Central memory CD4-positive, alpha-beta T cell (primary cell): ENCODE data around the gene VWA3A.
A peak's percentile ranks its signal among the peaks of the same experiment; 100 is the strongest.
"Not testable (repeated sequence)": the region's sequence is repeated elsewhere in the genome, so short reads cannot be mapped to it uniquely, and the experiment has no call there.

Experiments
- DNase-seq: peaks from one replicate; pipeline ENCODE4 v3.0.0; 2022
- total RNA-seq, 3 experiments: gene quantifications; one replicate each; lab custom pipeline; 2026; lab: John Stamatoyannopoulos, UW

Gene VWA3A, protein sequence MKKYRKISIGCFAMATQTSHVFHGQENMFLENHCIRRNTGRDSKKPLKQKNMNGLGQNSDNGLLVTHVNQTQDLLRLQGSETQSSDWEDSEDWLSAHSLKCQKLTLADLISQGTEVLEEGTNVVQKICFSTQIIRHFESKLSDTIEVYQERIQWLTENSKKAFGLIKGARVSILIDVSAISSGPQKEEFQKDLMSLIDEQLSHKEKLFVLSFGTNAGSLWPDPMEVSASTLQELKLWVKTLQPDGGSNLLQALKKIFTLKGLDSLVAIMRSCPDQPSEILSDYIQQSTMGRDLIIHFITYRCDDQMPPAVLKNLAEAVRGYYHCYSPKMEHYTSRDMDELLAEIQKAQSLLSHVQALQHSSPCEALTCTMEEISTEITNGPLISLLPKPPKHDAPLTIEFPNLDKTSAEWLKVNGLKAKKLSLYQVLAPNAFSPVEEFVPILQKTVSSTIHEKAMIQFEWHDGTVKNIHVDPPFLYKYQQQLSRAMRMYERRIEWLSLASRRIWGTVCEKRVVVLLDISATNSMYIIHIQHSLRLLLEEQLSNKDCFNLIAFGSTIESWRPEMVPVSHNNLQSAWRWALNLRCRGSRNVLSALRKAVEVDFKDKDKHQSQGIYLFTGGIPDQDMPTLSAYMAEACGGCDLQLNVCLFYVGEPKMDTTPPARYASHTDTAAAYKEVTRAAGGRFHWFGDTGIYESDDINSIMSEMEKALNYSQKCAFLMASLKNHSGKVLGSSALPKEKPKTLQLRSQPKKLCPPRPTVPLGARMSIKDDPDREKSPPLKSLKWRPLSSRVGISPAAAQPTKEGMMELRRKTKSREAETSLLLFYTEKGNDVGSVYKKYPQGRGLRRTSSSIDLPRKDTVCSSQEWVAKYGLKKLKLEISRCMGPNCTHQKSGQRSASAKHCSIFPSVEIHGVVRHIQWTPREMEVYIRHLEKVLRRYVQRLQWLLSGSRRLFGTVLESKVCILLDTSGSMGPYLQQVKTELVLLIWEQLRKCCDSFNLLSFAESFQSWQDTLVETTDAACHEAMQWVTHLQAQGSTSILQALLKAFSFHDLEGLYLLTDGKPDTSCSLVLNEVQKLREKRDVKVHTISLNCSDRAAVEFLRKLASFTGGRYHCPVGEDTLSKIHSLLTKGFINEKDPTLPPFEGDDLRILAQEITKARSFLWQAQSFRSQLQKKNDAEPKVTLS
- total RNA-seq, result 0.25 to 1.2 (median 0.33) reads per million in 3 experiments

DNA sequence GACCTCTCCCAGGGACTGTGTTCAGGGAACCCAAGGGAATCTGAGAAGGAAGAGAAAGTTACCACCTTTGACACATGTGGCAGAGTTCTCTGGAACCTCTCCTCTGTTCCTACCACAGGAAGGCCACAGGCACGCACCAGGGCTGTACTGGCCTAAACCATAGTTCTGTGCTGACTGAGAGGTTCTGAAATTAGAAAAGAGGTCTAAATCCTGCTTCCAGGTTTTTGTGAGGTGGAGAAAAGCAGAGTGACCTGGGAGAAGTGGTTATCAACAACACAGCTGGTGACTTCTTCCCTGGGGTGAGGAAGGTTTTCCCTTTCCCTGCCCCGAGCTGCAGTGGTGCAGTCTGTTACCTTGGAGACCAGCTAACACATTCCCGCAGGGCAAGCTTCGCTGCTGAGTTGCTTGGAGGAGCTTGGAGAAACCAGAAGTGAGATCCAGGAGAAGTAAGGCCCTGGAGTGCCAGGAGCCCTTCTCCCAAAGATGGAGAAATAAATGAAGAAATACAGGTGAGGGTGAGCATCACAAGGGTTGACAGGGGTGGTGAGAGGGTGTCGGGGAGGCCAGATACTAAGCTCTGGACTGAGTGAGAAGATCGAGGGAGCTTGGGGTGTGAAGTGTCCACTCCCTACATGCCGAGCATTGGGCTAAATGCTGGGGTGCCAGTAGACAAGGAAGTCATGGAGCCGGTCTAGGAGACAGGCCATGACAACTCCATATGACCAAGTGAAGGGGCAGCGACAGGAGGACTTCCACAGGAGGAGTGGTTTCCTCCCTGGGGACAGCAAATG lies at the start of gene VWA3A:
Gene VWA3A, plus strand, starts transcription at position 399 of the 791 bp plus-strand sequence. Its CDS starts 97 bp downstream, at position 496.
- DNase-seq, result no peak

- DNase-seq, result not testable (repeated sequence)
Observed at GRCh38 chr16:22043882-22044281, 48.5 kb upstream of the VWA3A start.

DNA sequence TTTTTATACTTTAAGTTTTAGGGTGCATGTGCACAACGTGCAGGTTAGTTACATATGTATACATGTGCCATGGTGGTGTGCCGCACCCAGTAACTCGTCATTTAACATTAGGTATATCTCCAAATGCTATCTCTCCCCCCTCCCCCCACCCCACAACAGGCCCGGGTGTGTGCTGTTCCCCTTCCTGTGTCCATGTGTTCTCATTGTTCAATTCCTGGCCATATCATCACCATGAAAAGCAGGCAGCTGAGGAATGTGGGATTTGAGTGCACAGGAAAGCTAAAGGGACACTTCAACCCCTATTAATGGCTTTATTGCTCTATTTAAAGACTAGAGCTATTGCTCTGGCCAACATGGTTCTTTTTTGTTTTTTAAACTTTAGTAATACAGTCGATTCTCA lies 46.5 kb upstream of the VWA3A start:
- not testable (repeated sequence) for DNase-seq

DNA sequence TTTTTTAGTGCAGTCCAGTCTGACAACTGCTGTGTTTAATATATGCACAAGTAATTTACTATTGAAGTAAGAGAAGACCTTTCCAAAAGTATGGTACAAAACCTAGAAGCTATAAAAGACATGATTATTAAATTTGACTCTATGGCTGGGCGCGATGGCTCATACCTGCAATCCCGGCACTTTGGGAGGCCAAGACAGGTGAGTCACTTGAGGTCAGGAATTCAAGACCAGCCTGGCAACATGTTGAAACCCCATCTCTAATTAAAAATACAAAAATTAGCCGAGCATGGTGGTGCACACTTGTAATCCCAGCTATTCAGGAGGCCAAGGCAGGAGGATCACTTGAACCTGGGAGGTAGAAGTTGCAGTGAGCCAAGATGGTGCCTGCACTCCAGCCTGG lies 41.4 kb upstream of the VWA3A start:
- no peak for DNase-seq

DNA sequence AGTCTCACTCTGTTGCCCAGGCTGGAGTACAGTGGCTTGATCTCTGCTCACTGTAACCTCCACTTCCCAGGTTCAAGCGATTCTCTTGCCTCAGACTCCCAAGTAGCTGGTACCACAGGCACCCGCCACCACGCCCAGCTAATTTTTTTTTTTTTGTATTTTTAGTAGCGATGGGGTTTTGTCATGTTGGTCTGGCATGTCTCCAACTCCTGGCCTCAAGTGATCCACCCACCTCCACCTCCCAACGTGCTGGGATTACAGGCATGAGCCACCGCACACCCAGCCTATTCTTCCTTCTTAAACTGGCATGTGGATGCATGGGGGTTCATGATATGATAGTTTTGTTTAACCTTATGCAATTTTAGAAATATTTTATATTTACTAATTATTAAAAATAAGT lies 39.4 kb upstream of the VWA3A start:
- DNase-seq, result no peak

DNA sequence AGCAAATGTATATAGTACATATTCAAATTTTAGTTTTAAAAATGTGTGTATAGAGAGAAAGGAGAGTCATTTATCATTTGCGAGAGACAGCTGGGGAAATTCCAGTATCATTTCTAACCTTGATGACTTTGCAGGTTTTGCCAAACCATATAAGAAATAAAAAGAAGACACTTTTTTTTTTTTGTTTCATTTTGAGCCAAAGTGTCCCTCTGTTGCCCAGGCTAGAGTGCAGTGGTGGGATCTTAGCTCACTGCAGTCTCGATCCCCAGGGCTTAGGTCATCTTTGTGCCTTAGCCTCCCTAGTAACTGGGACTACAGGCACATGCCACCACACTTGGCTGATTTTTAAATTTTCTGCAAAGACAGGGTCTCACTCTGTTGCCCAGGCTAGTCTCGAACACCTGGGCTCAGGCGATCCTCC lies 38.4 kb upstream of the VWA3A start:
- no peak for DNase-seq

DNA sequence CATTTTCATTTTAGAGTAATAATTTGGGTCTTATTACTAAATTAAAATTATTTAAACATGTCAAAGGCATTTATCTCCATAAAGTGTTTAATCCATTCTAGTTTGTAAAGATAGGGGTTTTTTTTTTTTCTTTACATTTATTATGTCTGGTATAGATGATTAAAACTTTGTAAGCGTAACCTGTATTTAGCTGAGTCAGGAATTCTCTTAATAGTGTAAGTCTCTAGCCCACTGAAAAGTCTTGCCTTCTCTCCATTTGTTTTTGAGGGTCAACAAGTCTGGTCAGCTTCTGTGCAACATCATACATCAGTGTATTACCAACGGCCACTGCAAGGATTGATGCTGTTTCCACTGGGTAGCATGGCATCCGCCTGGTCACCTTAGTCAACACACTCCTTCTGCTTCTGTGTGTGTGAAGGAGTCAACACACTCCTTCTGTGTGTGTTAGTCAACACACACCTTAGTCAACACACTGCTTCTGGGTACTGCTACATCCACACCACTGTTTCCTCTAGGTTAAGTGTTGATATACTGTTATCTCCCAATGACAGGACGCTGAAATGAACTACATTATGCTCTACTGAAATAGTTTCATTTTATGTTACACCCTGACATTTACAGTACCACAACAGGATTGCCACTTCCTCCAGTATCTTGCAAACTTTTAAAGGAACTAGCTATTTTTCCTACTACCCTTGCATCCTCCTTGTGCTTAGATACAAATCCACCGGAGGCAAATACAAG lies 37.3 kb upstream of the VWA3A start:
- no peak for DNase-seq

DNA sequence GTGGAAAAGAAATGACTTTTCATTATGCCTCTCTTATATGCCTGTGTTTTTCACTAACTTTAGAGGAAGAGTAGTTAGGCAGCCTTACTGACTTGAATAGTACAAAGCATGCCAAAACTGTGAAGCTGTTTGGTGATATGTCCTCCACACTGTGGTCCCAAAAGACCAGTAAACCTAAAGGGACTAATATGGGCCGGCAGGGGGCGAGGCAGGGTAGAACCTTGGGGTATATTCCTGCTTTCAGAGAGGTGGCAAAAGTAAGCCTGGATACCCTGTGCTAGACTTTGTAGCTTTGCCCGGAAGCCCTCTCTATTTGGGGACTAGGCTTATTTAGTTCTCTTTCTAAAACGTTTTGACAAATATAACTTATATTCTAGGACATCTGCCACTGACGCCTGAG lies 36.5 kb upstream of the VWA3A start:
- DNase-seq, result no peak

DNA sequence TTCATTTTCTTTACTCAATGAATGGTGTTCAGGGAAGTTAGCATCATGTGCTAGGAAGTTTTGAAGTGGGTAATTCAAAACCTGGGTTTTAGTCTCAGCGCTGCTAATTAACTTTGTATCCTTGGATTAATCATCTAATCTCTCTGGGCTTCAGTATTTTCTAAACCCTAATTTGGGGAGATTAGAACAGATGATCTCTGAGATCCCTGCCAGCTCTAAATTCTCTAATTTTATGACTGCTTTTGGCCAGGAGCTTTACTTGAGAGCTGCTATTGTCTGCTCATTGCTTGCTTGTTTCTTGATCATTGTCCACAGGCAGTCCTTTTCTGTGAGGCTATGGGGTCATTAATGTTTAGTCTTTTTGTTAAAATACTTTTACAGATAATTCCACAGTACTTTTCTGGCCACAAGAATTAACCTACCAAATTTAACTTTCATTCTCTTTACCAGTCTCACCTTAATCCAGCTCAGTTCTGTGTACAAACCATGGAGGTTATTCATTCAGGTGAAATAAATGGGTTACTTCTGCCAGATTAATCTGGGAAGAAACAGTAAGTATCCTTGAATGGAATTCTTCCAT lies 28.4 kb upstream of the VWA3A start:
- DNase-seq, result no peak

DNA sequence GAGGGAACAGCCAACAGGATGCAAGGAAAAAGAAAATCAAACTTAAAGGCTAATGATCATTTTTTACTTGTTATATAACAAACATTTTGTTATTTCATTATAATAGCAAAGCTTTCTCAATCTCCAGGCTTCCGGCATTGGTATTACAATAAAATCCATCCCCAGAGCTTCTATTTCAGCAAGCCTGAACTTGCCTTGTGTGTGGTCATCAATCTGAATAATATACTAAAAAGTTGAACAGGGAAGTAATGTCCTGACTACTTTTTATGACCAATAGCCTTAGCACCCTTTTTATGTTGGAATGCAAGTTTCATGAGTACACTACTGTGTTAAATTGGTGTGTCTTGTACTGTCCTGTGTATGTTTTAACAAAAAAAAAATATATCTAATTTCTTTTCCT lies 27.1 kb upstream of the VWA3A start:
- DNase-seq, result no peak

DNA sequence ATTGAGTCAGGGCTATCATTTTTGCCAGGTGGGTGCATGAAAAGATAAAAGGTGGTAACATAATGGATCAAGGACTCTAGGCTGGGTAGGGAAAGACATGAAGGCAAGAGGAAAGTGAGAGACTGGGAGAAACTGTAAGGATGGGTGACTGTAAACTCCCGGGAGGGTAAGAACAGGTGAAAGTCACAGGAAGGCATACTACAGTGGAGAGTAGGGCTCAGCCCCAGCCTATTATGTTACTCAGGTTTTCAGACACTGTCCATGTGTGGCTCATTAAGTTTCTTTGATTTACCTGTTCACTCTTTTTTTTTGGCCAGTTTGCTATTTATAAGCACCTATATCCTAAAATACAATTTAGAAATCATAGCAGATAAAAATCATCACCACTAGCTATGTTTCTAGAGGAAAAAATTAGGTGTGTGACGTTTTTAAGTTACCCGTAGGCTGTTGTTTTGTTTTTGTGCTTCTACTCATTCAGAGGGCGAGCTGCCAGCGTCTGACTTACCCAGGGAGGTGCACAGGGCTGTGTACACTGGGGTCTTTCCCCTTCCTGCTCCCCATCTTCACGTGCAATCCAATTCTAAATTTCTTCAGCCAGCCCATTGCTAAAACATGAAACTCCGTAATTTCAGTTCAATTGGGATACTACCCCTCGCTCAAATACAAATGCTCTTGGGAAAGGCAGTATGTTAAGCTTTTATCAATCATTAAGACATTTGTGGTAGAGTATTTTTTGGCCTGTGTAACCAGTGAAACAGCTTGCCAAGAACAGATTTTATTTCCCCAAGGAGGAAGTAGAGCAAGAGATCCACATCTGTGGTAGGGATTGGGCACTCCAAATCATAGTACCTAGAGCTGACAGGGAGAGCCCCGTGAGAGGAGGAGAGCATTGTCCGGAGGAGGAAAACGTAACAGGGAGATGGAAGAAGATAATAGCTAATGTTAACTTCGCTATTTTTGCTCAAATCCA lies 21.7 kb upstream of the VWA3A start:
- DNase-seq, result no peak

- no peak for DNase-seq
Observed at GRCh38 chr16:22071331-22071910, 20.9 kb upstream of the VWA3A start.

DNA sequence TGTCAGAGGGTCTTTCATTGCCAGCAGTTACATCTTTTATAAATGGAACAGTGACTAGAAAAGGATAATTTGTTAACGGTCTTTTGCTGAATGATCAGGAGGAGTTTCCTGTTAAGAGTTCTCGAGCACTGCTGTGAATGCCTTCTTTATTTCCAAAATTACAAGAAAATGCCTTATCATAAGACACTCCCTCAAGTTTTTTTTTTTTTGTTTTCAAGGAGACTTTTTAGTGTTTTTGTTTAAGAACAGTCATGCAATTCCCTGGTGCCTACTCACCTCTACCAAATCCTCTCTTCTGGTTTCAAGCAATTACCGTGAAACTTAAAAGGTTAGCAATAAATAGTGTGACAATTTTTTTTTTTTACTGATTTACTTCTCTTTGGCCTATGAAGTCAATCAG lies 19.0 kb upstream of the VWA3A start:
- DNase-seq, result no peak

GRCh38 chr16:22075043-22075757 lies 17.1 kb upstream of the VWA3A start:
- no peak for DNase-seq

- DNase-seq, result no peak
Observed at GRCh38 chr16:22075776-22076175, 16.6 kb upstream of the VWA3A start.

GRCh38 chr16:22077700-22078313 lies 14.5 kb upstream of the VWA3A start:
- DNase-seq, result peak; percentile 56

GRCh38 chr16:22078656-22079055 lies 13.7 kb upstream of the VWA3A start:
- DNase-seq, result no peak

DNA sequence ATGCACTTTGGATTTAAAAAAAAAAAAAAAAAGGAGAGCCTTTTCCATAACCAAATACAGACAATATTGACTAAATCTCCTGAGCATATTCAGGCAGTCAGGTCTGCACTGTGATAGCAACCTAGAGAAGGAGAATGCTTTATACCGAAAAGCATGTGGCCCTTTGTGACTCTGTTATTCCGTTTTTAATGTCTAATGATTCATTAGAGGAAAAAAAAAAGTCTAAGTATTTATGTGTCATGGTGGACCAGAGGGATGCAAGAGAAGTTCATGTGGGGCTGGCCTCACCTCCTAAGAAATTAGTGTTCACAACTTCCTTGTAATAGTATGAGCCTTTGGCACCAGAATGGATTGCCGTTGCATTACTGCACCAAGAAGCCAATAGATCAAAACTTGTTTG lies 11.3 kb upstream of the VWA3A start:
- DNase-seq, result no peak
